Measurements from ENCODE around the gene CHRM4. TPM values are rescaled to one million over a fixed set of nuclear protein-coding genes. Genes with fewer than 3 reads are reported as not detected.
"Not testable (repeated sequence)": the region's sequence is repeated elsewhere in the genome, so short reads cannot be mapped to it uniquely, and the experiment has no call there.

The CHRM4 gene
- total RNA-seq, 3 donors from 2014 or later (not counting 1 experiment from before 2014, with no cell fraction given): 2.2 to 6.5 (median 3.7) TPM

GRCh38 chr11:46381048-46381818 lies 10.3 kb downstream of the CHRM4 start, which contains the start of gene MDK:
MDK (plus strand) TSS chr11:46381669; CDS start chr11:46382058, 389 bp downstream.
- intact Hi-C loops (cut with micrococcal nuclease): loop anchor here (5.0 kb wide), 1 partner anchor 34 kb away; the partner anchor contains the start of gene DGKZ
- ATAC-seq (peak; percentile 5 to 17 (median 12)), DNase-seq (no peak)
- no peaks in the 10 kb centered on the region for H3K36me3 Mint-ChIP-seq
- Histone ChIP-seq H3K4me3 (ENCODE audit: low read length) (peak within 1 kb of the TSS; percentile 66), H3K9me3 (ENCODE audit: control insufficient read depth, insufficient read depth, low read length) (no peaks in the 10 kb centered on the region), H3K27me3 (ENCODE audit: control insufficient read depth, insufficient read depth, low read length) (peaks cover 12% of the 10 kb centered on the region), H3K36me3 (ENCODE audit: control insufficient read depth, insufficient read depth, low read length) (peaks cover 24% of the 10 kb centered on the region), H3K27ac (ENCODE audit: low read length) (peak within 1 kb of the TSS; percentile 38), H3K4me1 (ENCODE audit: control insufficient read depth, insufficient read depth, low read length) (peaks cover 45% of the 10 kb centered on the region)
- WGBS (ENCODE audit: insufficient coverage): under 1% methylated on average over 74 of the region's 96 CpGs
- peak within 1 kb of the TSS in 1 of 2 donors; percentile 85 for H3K27ac Mint-ChIP-seq
- H3K4me3 Mint-ChIP-seq: peak within 1 kb of the TSS; percentile 85
- TF ChIP-seq CTCF (IDR thresholded peaks at IDR 0.05): no peak
- peaks cover 6 to 16% of the 10 kb centered on the region in 2 donors for H3K27me3 Mint-ChIP-seq (ENCODE audit: low read depth in 2 of 2)
- no peaks in the 10 kb centered on the region for H3K9me3 Mint-ChIP-seq
- H3K4me1 Mint-ChIP-seq: peaks cover 13 to 41% of the 10 kb centered on the region in 2 donors

GRCh38 chr11:46380340-46381047 lies 11.1 kb downstream of the CHRM4 start:
- Histone ChIP-seq H3K4me3 (ENCODE audit: low read length) (peak overlapping the region; percentile 66), H3K4me1 (ENCODE audit: control insufficient read depth, insufficient read depth, low read length) (peaks cover 45% of the 10 kb centered on the region), H3K36me3 (ENCODE audit: control insufficient read depth, insufficient read depth, low read length) (peaks cover 32% of the 10 kb centered on the region), H3K27me3 (ENCODE audit: control insufficient read depth, insufficient read depth, low read length) (peaks cover 12% of the 10 kb centered on the region), H3K27ac (ENCODE audit: low read length) (peak overlapping the region; percentile 38), H3K9me3 (ENCODE audit: control insufficient read depth, insufficient read depth, low read length) (no peaks in the 10 kb centered on the region)
- 2% methylated on average over 43 of the region's 45 CpGs for WGBS (ENCODE audit: insufficient coverage)
- Mint-ChIP-seq H3K27me3 (ENCODE audit: low read depth in 2 of 2) (peaks cover 0 to 10% of the 10 kb centered on the region in 2 donors), H3K36me3 (no peaks in the 10 kb centered on the region), H3K27ac (peak overlapping the region in 1 of 2 donors; percentile 85), H3K4me1 (peaks cover 13 to 38% of the 10 kb centered on the region in 2 donors), H3K4me3 (peak overlapping the region; percentile 85), H3K9me3 (no peaks in the 10 kb centered on the region)
- DNase-seq: peak in 1 of 2 donors; percentile 66
- ATAC-seq: peak; percentile 43 to 56 (median 54)
- no peak for TF ChIP-seq CTCF (IDR thresholded peaks at IDR 0.05)
- intact Hi-C loops (cut with micrococcal nuclease): loop anchor here (5.0 kb wide), 1 partner anchor 33 kb away; the partner anchor contains the start of gene DGKZ

GRCh38 chr11:46379482-46380293 lies 11.9 kb downstream of the CHRM4 start:
- H3K4me3 Mint-ChIP-seq: peak overlapping the region; percentile 69
- H3K4me1 Mint-ChIP-seq: peaks cover 13 to 38% of the 10 kb centered on the region in 2 donors
- not testable (repeated sequence) for H3K9me3 ChIP-seq (ENCODE audit: control insufficient read depth, insufficient read depth, low read length); DNase-seq; H3K27me3 Mint-ChIP-seq (ENCODE audit: low read depth in 2 of 2); H3K9me3 Mint-ChIP-seq; H3K36me3 Mint-ChIP-seq; H3K4me3 ChIP-seq (ENCODE audit: low read length)
- intact Hi-C loops (cut with micrococcal nuclease): loop anchor here (5.0 kb wide), 1 partner anchor 32 kb away; the partner anchor contains the start of gene DGKZ
- H3K27me3 ChIP-seq (ENCODE audit: control insufficient read depth, insufficient read depth, low read length): peaks cover 12% of the 10 kb centered on the region
- H3K4me1 ChIP-seq (ENCODE audit: control insufficient read depth, insufficient read depth, low read length): peaks cover 45% of the 10 kb centered on the region
- H3K36me3 ChIP-seq (ENCODE audit: control insufficient read depth, insufficient read depth, low read length): peaks cover 39% of the 10 kb centered on the region
- peak overlapping the region; percentile 72 to 85 for H3K27ac Mint-ChIP-seq
- WGBS (ENCODE audit: insufficient coverage): 73% methylated on average over 33 of the region's 36 CpGs
- peak overlapping the region; percentile 64 for H3K27ac ChIP-seq (ENCODE audit: low read length)
- peak in 1 of 3 donors; percentile 23 for ATAC-seq
